Epithelial cell of esophagus (primary cell): Measurements from ENCODE around the gene CERS3.
A peak's percentile ranks its signal among the peaks of the same experiment; 100 is the strongest.

Experiments used
- DNase-seq: peaks from one replicate; pipeline ENCODE4 v3.0.0; 2010; ENCODE audit warnings: low read depth
- H3K4me3 ChIP-seq: 2 replicates; pipeline ENCODE4 v1.5.1; 2011; ENCODE audit warnings: mild to moderate bottlenecking, low read length, control low read depth
- CTCF ChIP-seq: IDR thresholded peaks from 2 replicates; pipeline ENCODE4 v1.5.1; 2011; ENCODE audit warnings: low read depth, mild to moderate bottlenecking, low read length, control low read depth, inconsistent platforms; ENCODE audit not compliant: insufficient read depth; ENCODE audit errors: missing control alignments

CERS3 gene

GRCh38 chr15:100400996-100401395, 127.8 kb downstream of the CERS3 start:
- DNase-seq: no peak
- no peak overlapping the region for H3K4me3 ChIP-seq
- TF ChIP-seq CTCF: no peak

- TF ChIP-seq CTCF: no peak
- no peak for DNase-seq
- H3K4me3 ChIP-seq: no peak overlapping the region
Observed at GRCh38 chr15:100394736-100395440, 133.9 kb downstream of the CERS3 start.

- no peak overlapping the region for H3K4me3 ChIP-seq
- no peak for DNase-seq
- no peak for TF ChIP-seq CTCF
Observed at GRCh38 chr15:100393008-100393407, 135.7 kb downstream of the CERS3 start.

GRCh38 chr15:100385300-100386050, 143.3 kb downstream of the CERS3 start:
- H3K4me3 ChIP-seq: no peak overlapping the region
- DNase-seq: no peak
- TF ChIP-seq CTCF: no peak

GRCh38 chr15:100384108-100384410, 144.7 kb downstream of the CERS3 start:
- DNase-seq: no peak
- no peak for TF ChIP-seq CTCF
- no peak overlapping the region for H3K4me3 ChIP-seq

GRCh38 chr15:100383302-100384107, 145.2 kb downstream of the CERS3 start:
- DNase-seq: peak; percentile 34
- TF ChIP-seq CTCF: peak; percentile 49
- no peak overlapping the region for H3K4me3 ChIP-seq

GRCh38 chr15:100373942-100374341, 154.8 kb downstream of the CERS3 start:
- no peak for TF ChIP-seq CTCF
- H3K4me3 ChIP-seq: no peak overlapping the region
- DNase-seq: no peak
